Measurements from ENCODE around the gene PHACTR1.

- no peak for TF ChIP-seq CTCF (IDR thresholded peaks at IDR 0.05)
- no peak for TF ChIP-seq POLR2A (IDR thresholded peaks at IDR 0.05)
These were observed 175.0 kb downstream of the PHACTR1 start for GRCh38 chr6:12891595-12891994.

Measured in lower leg skin (tissue), 3 donors.